B cell (primary cell): Measurements from ENCODE around the gene UBE2B. TPM values are rescaled to one million over a fixed set of nuclear protein-coding genes. Genes with fewer than 3 reads are reported as not detected.

Source experiments
- ATAC-seq: fragments of 200-7000 bp; cut with Tn5 transposase; one replicate; pipeline ENCODE4 v1.10.0; 2021; ENCODE audit warnings: low read depth, mild to moderate bottlenecking, moderate number of reproducible peaks, moderate library complexity
- CTCF ChIA-PET: fragments of 350-600 bp; sonication (Branson Sonifier 250); formaldehyde crosslinking; loops from one replicate; lab custom pipeline; 2021; ENCODE audit warnings: antibody characterized with exemption, inconsistent platforms; lab: Charles Lee
- POLR2A ChIA-PET: fragments of 350-600 bp; sonication (Branson Sonifier 250); formaldehyde crosslinking; loops from one replicate; lab custom pipeline; 2021; ENCODE audit warnings: antibody characterized with exemption; lab: Charles Lee
- DNase-seq: peaks from one replicate; pipeline ENCODE4 v3.0.0; 2013
- H2AFZ ChIP-seq: 2 replicates; pipeline ENCODE4 v1.6.1; 2012; ENCODE audit warnings: mild to moderate bottlenecking, low read depth, low read length; ENCODE audit not compliant: insufficient read depth, poor library complexity, severe bottlenecking
- H3K27ac ChIP-seq, 2 donors: 1 replicate in 1 of 2; 2 replicates in 1 of 2; pipeline ENCODE4 v1.5.1; 2012 to 2013; ENCODE audit warnings: low read length in 2 of 2, mild to moderate bottlenecking in 2 of 2, moderate library complexity in 1 of 2
- H3K27me3 ChIP-seq, 4 experiments: fragments of 200-600 bp in 1 of 4; sonication (generic) in 1 of 4; replicated peaks in 1 of 4; 1 replicate in 2 of 4; 2 replicates in 2 of 4; pipeline versions ENCODE4 v1.6.1 to v1.7.0; 2013 to 2016; ENCODE audit warnings: low read length in 3 of 4, mild to moderate bottlenecking in 2 of 4, mixed read lengths in 1 of 4, moderate library complexity in 1 of 4; ENCODE audit not compliant: insufficient read depth in 4 of 4, control insufficient read depth in 3 of 4; ENCODE audit errors: control extremely low read depth in 1 of 4
- H3K36me3 ChIP-seq, 2 experiments: replicated peaks in 1 of 2; 1 replicate in 1 of 2; 2 replicates in 1 of 2; pipeline versions ENCODE4 v1.6.1 to v1.7.1; 2013; ENCODE audit warnings: low read length in 1 of 2; ENCODE audit not compliant: insufficient read depth in 2 of 2, control insufficient read depth in 1 of 2; ENCODE audit errors: control extremely low read depth in 1 of 2, extremely low read depth in 1 of 2
- H3K4me1 ChIP-seq, 2 donors: fragments of 200-600 bp in 1 of 2; sonication (generic) in 1 of 2; 1 replicate in 1 of 2; 2 replicates in 1 of 2; pipeline versions ENCODE4 v1.5.1 to v1.6.1; 2013 to 2017; ENCODE audit warnings: low read length in 2 of 2; ENCODE audit not compliant: control insufficient read depth in 2 of 2, insufficient read depth in 2 of 2
- H3K4me2 ChIP-seq: replicated peaks from 2 replicates; pipeline ENCODE3; 2012; ENCODE audit warnings: mild to moderate bottlenecking, low read depth, low read length; ENCODE audit not compliant: poor library complexity, severe bottlenecking
- H3K4me3 ChIP-seq, 5 experiments: fragments of 200-600 bp in 1 of 5; sonication (generic) in 1 of 5; 1 replicate in 3 of 5; 2 replicates in 2 of 5; pipeline versions ENCODE4 v1.5.1 to v1.7.0; 2011 to 2016; ENCODE audit warnings: low read length in 4 of 5, mild to moderate bottlenecking in 4 of 5, low read depth in 2 of 5, control low read depth in 1 of 5, moderate library complexity in 1 of 5; ENCODE audit not compliant: insufficient read depth in 1 of 5; ENCODE audit errors: control extremely low read depth in 1 of 5, extremely low read depth in 1 of 5
- H3K79me2 ChIP-seq: fragments of 200-600 bp; sonication (generic); one replicate; pipeline ENCODE4 v1.6.0; 2016; ENCODE audit warnings: low read length; ENCODE audit not compliant: control insufficient read depth, insufficient read depth
- H3K9ac ChIP-seq: fragments of 200-600 bp; sonication (generic); 2 replicates; pipeline ENCODE4 v1.6.1; 2017; ENCODE audit warnings: mild to moderate bottlenecking, low read length, moderate library complexity
- H3K9me3 ChIP-seq, 3 donors: one replicate each; pipeline versions ENCODE4 v1.6.1 to v1.7.1; 2013; ENCODE audit warnings: low read length in 2 of 3; ENCODE audit not compliant: control insufficient read depth in 2 of 3, insufficient read depth in 1 of 3; ENCODE audit errors: control extremely low read depth in 1 of 3
- H4K20me1 ChIP-seq: 2 replicates; pipeline ENCODE4 v1.6.0; 2012; ENCODE audit warnings: mild to moderate bottlenecking, low read length; ENCODE audit not compliant: insufficient read depth, control insufficient read depth, poor library complexity, severe bottlenecking
- H3K27ac Mint-ChIP-seq: one replicate; pipeline ENCODE4 v1.8.0; 2021; ENCODE audit warnings: mixed read lengths
- H3K27me3 Mint-ChIP-seq: one replicate; pipeline ENCODE4 v1.8.0; 2021; ENCODE audit warnings: mixed read lengths
- H3K4me1 Mint-ChIP-seq: one replicate; pipeline ENCODE4 v1.8.0; 2021; ENCODE audit warnings: mixed read lengths
- H3K4me3 Mint-ChIP-seq: one replicate; pipeline ENCODE4 v1.8.0; 2021; ENCODE audit warnings: mixed read lengths
- H3K9me3 Mint-ChIP-seq: one replicate; pipeline ENCODE4 v1.8.0; 2022; ENCODE audit warnings: mixed read lengths; ENCODE audit not compliant: insufficient read depth
- EZH2 ChIP-seq: IDR thresholded peaks from 2 replicates; pipeline ENCODE4 v1.6.1; 2012; ENCODE audit warnings: borderline replicate concordance, low read depth, mild to moderate bottlenecking, moderate library complexity, low read length; ENCODE audit not compliant: insufficient read depth, poor library complexity, severe bottlenecking
- WGBS: methylation state at CpG from one replicate; pipeline ENCODE4 v1.1.5; 2013; ENCODE audit warnings: missing lambda C conversion rate; ENCODE audit not compliant: insufficient coverage; 5-methylcytosine and 5-hydroxymethylcytosine counted together
- intact Hi-C: fragments of 100-400 bp; cut with micrococcal nuclease; formaldehyde crosslinking; loops from one replicate; pipeline ENCODE4 v1.10.0; 2022
- polyA plus RNA-seq: library from polyadenylated mRNA; depleted of rRNA; stranded (reverse); fragments of >200 nt; gene quantifications from 2 replicates; pipeline ENCODE4 v1.2.3, GENCODE V29; 2012
- total RNA-seq, 2 donors: library from RNA; stranded (reverse); fragments of 120-200 nt in 1 of 2; gene quantifications; 1 replicate in 1 of 2; 2 replicates in 1 of 2; pipeline versions ENCODE4 v1.2.3 to v1.2.4, GENCODE V29; 2013 to 2022
- TF ChIP-seq, protein P1 (sequence below): fragments of 200-600 bp; IDR thresholded peaks from one replicate; pipeline ENCODE4 v1.8.0; 2022; ENCODE audit warnings: antibody characterized with exemption, mild to moderate bottlenecking

Gene UBE2B
- total and polyA plus RNA-seq, 2 donors (not counting 1 experiment from before 2014, with no cell fraction given), result 23.0 to 106 TPM

DNA sequence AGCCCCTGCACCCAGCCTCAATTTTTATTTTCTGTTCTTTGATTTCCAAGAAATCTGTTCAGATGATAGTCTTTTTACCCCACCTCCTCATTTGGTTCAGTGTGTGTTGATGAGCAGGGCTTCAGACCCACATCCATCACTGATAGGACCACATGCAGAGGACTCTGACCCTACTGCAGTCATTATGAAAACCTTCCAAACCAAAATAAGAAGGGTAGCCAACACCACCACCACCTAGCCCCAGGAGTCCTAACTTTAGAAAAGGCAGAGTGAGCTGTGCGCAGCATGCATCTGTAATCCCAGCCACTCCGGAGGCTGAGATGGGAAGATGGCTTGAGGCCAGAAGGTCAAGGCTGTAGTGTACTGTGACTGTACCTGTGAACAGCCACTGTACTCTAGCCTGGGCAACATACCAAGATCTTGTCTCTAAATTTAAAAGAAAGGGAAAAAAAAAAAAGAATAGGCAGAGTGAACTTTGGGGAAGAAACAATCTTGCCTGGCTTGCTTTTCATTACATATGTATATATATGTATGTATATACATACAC is 27.3 kb downstream of the UBE2B start:
- Mint-ChIP-seq H3K9me3 (no peaks in the 10 kb centered on the region), H3K27me3 (no peaks in the 10 kb centered on the region), H3K4me3 (no peak overlapping the region), H3K27ac (no peak overlapping the region), H3K4me1 (peaks cover 2% of the 10 kb centered on the region)
- ChIA-PET POLR2A (no interaction called here), CTCF (no interaction called here)
- no peak for DNase-seq
- H2AFZ ChIP-seq, result no peak overlapping the region
- H3K4me1 ChIP-seq, result no peaks in the 10 kb centered on the region
- peaks cover 13 to 34% of the 10 kb centered on the region in 2 experiments for H3K36me3 ChIP-seq
- H3K4me2 ChIP-seq, result no peak overlapping the region
- H3K4me3 ChIP-seq, result no peak overlapping the region
- no peaks in the 10 kb centered on the region for H3K79me2 ChIP-seq
- WGBS, result no CpG with 5 or more reads among the region's 2 CpGs
- no peak for TF ChIP-seq EZH2
- TF ChIP-seq, protein P1, sequence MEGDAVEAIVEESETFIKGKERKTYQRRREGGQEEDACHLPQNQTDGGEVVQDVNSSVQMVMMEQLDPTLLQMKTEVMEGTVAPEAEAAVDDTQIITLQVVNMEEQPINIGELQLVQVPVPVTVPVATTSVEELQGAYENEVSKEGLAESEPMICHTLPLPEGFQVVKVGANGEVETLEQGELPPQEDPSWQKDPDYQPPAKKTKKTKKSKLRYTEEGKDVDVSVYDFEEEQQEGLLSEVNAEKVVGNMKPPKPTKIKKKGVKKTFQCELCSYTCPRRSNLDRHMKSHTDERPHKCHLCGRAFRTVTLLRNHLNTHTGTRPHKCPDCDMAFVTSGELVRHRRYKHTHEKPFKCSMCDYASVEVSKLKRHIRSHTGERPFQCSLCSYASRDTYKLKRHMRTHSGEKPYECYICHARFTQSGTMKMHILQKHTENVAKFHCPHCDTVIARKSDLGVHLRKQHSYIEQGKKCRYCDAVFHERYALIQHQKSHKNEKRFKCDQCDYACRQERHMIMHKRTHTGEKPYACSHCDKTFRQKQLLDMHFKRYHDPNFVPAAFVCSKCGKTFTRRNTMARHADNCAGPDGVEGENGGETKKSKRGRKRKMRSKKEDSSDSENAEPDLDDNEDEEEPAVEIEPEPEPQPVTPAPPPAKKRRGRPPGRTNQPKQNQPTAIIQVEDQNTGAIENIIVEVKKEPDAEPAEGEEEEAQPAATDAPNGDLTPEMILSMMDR, result no peak
- no peaks in the 10 kb centered on the region for H4K20me1 ChIP-seq
- H3K27ac ChIP-seq, result no peak overlapping the region
- intact Hi-C loops, result no loop called here
- no peaks in the 10 kb centered on the region for H3K9me3 ChIP-seq
- H3K27me3 ChIP-seq, result no peaks in the 10 kb centered on the region
- ATAC-seq, result no peak
- no peak overlapping the region for H3K9ac ChIP-seq

DNA sequence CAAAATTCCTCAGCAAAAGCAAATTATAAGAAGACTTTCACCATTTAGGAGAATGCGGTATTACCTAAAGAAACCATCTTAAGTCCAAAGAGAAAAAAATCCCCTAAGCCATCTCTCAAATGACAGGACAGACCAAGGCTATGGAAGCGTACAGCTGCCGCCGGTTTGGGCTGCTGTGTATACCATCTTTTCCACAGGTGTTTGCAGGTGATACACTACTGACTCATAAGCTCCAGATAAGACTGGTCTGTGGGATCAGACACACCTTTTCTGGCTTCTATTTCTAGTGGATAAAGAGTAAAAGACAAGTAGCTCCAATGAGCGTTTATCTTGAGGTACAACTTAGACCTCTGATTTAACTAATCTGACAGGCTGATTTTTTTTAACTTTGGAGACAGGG is 32.6 kb downstream of the UBE2B start:
- intact Hi-C loops, result no loop called here
- Histone ChIP-seq H3K9ac (no peak overlapping the region), H3K27ac (no peak overlapping the region), H2AFZ (no peak overlapping the region), H3K4me3 (no peak overlapping the region), H3K4me1 (no peaks in the 10 kb centered on the region), H3K9me3 (no peaks in the 10 kb centered on the region), H3K79me2 (no peaks in the 10 kb centered on the region), H3K27me3 (no peaks in the 10 kb centered on the region), H4K20me1 (no peaks in the 10 kb centered on the region), H3K4me2 (no peak overlapping the region), H3K36me3 (peaks cover 5 to 18% of the 10 kb centered on the region in 2 experiments)
- DNase-seq, result no peak
- no peak for ATAC-seq
- H3K4me1 Mint-ChIP-seq, result no peaks in the 10 kb centered on the region
- CTCF ChIA-PET, result interaction anchor here (1.0 kb wide), 1 partner anchor 185 kb away, joined by 3 read pairs; no protein-coding TSS in a partner anchor
- H3K9me3 Mint-ChIP-seq, result no peaks in the 10 kb centered on the region
- H3K27me3 Mint-ChIP-seq, result no peaks in the 10 kb centered on the region
- H3K27ac Mint-ChIP-seq, result peak overlapping the region; percentile 26
- POLR2A ChIA-PET, result no interaction called here
- WGBS, result 86% methylated on average over 1 of the region's 5 CpGs
- no peak for TF ChIP-seq EZH2
- TF ChIP-seq, protein P1, result no peak
- no peak overlapping the region for H3K4me3 Mint-ChIP-seq
